HFFc6 (cell line): ENCODE data around the gene ADGRG1. TPM values are rescaled to one million over a fixed set of nuclear protein-coding genes. Genes with fewer than 3 reads are reported as not detected.

Experiments used
- DNase-seq: peaks from one replicate; pipeline ENCODE4 v3.0.0-alpha.2; 2018
- H3K27ac Mint-ChIP-seq: 2 replicates; pipeline ENCODE4 v1.8.0; 2020; ENCODE audit warnings: mild to moderate bottlenecking, mixed read lengths
- H3K27me3 Mint-ChIP-seq: 2 replicates; pipeline ENCODE4 v1.8.0; 2021; ENCODE audit warnings: mild to moderate bottlenecking, moderate library complexity, mixed read lengths; ENCODE audit not compliant: insufficient read depth
- H3K36me3 Mint-ChIP-seq: 2 replicates; pipeline ENCODE4 v1.8.0; 2021; ENCODE audit warnings: low read depth, mixed read lengths
- H3K4me1 Mint-ChIP-seq: 2 replicates; pipeline ENCODE4 v1.8.0; 2020; ENCODE audit warnings: low read depth, mixed read lengths
- H3K4me3 Mint-ChIP-seq: 2 replicates; pipeline ENCODE4 v1.8.0; 2020; ENCODE audit warnings: mild to moderate bottlenecking, moderate library complexity, mixed read lengths
- H3K9me3 Mint-ChIP-seq: 2 replicates; pipeline ENCODE4 v1.8.0; 2020; ENCODE audit warnings: mild to moderate bottlenecking, mixed read lengths
- total RNA-seq, 6 experiments: library from RNA; stranded (reverse); fragmentation: NEBNext Ultra II Directional; extraction: Animal tissue kit (Norgen Biotek cat#: 25700); gene quantifications; 2 replicates in 1 of 6; 3 replicates in 5 of 6; pipeline ENCODE4 v1.2.3, GENCODE V29; 2021
- TF ChIP-seq, protein P1 (sequence below): fragments of 200-600 bp; sonication (generic); IDR thresholded peaks from 2 replicates; pipeline ENCODE4 v1.5.0; 2021; ENCODE audit warnings: antibody characterized with exemption, mild to moderate bottlenecking

The ADGRG1 gene
- total RNA-seq, 6 experiments from 2014 or later, result 0.18 to 1.4 (median 0.50) TPM

DNA sequence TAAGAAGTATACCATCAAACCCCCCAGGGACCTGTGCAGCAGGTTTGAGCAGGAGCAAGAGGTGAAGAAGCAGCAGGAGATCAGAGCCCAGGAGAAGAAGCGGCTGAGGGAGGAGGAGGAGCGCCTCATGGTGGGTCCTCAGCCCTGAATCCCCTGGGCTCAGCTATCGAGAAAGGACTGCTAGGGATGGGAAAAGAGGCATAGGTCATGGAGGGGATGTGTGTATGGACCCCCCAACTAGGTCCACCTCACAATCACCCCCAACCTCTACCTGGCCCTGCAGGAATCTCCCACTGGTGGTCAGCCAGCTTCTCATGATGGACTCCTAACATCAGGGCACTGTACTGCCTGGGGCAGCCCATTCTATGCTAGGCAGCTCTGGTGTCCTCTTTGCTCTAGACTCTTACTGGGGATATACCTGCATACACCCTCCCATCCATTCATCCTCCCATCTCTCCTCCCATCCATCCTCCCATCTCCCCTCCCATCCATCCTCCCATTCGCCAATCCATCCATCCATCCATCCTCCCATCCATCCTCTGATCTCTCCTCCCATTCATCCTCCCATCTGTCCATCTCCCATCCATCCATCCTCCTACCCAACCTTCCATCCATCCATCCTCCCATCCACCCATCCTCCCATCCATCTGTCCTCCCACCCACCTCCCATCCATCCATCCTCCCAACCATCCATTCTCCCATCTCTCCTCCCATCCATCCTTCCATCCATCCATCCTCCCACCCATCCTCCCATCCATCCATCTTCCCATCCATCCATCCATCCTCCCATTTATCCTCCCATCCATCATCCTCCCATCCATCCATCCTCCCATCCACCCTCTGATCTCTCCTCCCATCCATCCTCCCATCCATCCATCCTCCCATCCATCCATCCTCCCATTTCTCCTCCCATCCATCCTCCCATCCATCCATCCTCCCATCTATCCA, 76.7 kb downstream of the ADGRG1 start:
- Mint-ChIP-seq H3K27ac (no peak overlapping the region), H3K4me3 (no peak overlapping the region), H3K4me1 (no peaks in the 10 kb centered on the region), H3K36me3 (no peaks in the 10 kb centered on the region), H3K9me3 (no peaks in the 10 kb centered on the region), H3K27me3 (peaks cover 14% of the 10 kb centered on the region)
- TF ChIP-seq, protein P1, sequence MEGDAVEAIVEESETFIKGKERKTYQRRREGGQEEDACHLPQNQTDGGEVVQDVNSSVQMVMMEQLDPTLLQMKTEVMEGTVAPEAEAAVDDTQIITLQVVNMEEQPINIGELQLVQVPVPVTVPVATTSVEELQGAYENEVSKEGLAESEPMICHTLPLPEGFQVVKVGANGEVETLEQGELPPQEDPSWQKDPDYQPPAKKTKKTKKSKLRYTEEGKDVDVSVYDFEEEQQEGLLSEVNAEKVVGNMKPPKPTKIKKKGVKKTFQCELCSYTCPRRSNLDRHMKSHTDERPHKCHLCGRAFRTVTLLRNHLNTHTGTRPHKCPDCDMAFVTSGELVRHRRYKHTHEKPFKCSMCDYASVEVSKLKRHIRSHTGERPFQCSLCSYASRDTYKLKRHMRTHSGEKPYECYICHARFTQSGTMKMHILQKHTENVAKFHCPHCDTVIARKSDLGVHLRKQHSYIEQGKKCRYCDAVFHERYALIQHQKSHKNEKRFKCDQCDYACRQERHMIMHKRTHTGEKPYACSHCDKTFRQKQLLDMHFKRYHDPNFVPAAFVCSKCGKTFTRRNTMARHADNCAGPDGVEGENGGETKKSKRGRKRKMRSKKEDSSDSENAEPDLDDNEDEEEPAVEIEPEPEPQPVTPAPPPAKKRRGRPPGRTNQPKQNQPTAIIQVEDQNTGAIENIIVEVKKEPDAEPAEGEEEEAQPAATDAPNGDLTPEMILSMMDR, result no peak
- DNase-seq, result no peak

DNA sequence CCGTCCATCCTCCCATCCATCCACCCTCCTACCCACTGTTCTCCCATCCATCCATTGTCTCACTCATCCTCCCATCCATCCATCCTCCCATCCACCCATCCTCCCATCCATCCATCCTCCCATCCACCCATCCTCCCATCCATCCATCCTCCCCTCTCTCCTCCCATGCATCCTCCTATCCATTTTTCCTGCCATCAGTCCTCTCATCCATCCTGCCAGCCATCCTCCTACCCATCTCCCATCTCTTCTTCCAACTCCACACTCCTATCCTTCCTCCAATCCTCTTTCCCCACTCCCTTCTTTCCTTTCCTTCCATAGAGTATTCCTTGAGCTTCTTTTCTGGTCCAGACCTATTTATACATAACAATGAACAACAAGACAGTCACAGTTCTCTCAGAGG, 78.3 kb downstream of the ADGRG1 start:
- no peak for DNase-seq
- no peak overlapping the region for H3K27ac Mint-ChIP-seq
- H3K27me3 Mint-ChIP-seq, result peaks cover 19% of the 10 kb centered on the region
- H3K4me1 Mint-ChIP-seq, result no peaks in the 10 kb centered on the region
- no peaks in the 10 kb centered on the region for H3K9me3 Mint-ChIP-seq
- no peak overlapping the region for H3K4me3 Mint-ChIP-seq
- TF ChIP-seq, protein P1, result no peak
- no peaks in the 10 kb centered on the region for H3K36me3 Mint-ChIP-seq

DNA sequence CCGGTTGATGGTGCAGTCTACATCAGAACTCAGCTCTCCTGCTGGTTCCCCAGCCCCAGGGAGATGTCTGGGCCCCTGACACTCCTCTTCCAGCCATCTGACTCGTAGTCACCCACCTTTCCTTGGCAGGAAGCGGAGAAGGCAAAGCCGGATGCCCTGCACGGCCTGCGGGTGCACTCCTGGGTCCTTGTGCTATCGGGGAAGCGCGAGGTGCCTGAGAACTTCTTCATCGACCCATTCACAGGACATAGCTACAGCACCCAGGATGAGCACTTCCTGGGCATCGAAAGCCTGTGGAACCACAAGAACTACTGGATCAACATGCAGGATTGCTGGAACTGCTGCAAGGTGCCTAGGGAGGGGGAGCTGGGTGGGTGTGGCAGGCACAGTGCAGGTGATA, 78.9 kb downstream of the ADGRG1 start:
- Mint-ChIP-seq H3K27me3 (peaks cover 17% of the 10 kb centered on the region), H3K27ac (no peak overlapping the region)

DNA sequence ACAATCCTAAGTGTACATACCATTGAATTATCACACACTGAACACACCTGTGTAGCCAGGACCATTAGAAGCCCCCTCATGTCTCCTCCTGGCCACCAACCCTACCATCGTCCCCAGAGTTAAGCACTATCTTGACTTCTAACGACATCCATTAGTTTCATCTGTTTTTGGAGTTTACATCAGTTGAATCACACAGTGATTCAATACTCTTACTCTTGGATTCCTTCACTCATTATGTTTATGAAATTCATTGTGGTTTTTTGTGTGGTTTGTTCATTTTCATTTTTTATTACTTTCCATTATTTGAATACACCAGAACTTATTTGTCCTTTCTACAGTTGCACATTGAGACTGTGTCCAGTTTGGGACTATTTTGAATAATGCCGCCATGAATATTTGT, 79.7 kb downstream of the ADGRG1 start:
- H3K4me3 Mint-ChIP-seq, result no peak overlapping the region
- DNase-seq, result no peak
- peaks cover 19% of the 10 kb centered on the region for H3K27me3 Mint-ChIP-seq
- H3K27ac Mint-ChIP-seq, result no peak overlapping the region
- H3K36me3 Mint-ChIP-seq, result no peaks in the 10 kb centered on the region
- TF ChIP-seq, protein P1, result no peak
- no peaks in the 10 kb centered on the region for H3K4me1 Mint-ChIP-seq
- H3K9me3 Mint-ChIP-seq, result no peaks in the 10 kb centered on the region

More for the DNA sequence above, 78.9 kb downstream of the ADGRG1 start:
- Mint-ChIP-seq H3K4me1 (no peaks in the 10 kb centered on the region), H3K9me3 (no peaks in the 10 kb centered on the region), H3K36me3 (no peaks in the 10 kb centered on the region), H3K4me3 (no peak overlapping the region)
- DNase-seq, result no peak
- TF ChIP-seq, protein P1, result no peak

DNA sequence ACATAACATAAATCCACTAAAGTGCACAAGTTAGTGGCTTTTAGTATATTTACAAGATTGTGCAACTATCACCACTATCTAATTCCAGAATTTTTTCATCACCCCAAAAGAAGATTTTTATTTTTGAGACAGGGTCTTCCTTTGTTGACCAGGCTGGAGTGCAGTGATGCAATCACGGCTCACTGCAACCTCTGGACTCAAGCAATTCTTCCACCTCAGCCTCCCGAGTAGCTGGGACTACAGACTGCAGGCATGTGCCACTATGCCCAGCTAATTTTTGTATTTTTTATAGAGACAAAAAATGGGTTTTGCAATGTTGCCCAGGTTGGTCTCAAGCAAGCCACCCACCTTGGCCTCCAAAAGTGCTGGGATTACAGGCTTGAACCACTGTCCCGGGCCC, 81.2 kb downstream of the ADGRG1 start:
- Mint-ChIP-seq H3K27ac (no peak overlapping the region), H3K36me3 (no peaks in the 10 kb centered on the region), H3K9me3 (no peaks in the 10 kb centered on the region), H3K4me1 (no peaks in the 10 kb centered on the region), H3K4me3 (no peak overlapping the region), H3K27me3 (peaks cover 26% of the 10 kb centered on the region)
- TF ChIP-seq, protein P1, result no peak
- DNase-seq, result no peak
